Esophagus squamous epithelium (tissue), 4 donors: Measurements from ENCODE around the gene STYXL1.

ENCODE experiments used
- CTCF ChIP-seq, 6 experiments: fragments of 450-650 bp in 4 of 6; fragments of 200-600 bp in 2 of 6; sonication (generic) in 2 of 6; IDR thresholded peaks; one replicate each; pipeline ENCODE4 v1.5.1; 2016 to 2019; ENCODE audit warnings: antibody characterized with exemption in 6 of 6, mild to moderate bottlenecking in 4 of 6, moderate library complexity in 4 of 6
- POLR2A ChIP-seq, 4 donors: fragments of 450-650 bp; IDR thresholded peaks; one replicate each; pipeline ENCODE4 v1.6.1; 2017; ENCODE audit warnings: antibody characterized with exemption in 4 of 4, mild to moderate bottlenecking in 4 of 4, moderate library complexity in 3 of 4

DNA sequence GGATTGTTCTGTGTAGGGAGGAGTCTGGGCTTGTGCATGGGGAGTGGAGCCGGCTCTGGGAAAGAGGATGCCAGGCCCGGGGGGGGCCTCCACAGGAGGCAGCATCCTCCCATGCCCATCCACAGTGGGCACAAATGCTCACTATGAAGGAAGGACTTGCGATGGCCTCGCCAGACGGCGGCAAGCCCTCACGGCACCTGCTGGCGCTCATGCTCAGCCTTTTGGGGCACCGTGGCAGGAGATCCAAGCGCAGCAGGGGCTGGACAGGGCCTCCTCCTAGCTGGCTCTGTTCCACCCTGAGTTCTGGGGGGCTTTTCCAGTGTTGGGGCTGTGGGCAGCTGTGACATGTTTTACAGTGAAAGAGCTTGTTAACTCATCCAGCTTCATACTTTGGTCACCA lies 15.3 kb upstream of the STYXL1 start:
- TF ChIP-seq CTCF (IDR thresholded peaks at IDR 0.05): no peak
- TF ChIP-seq POLR2A (IDR thresholded peaks at IDR 0.05): no peak
